ENCODE measurements around the gene CORT.
"Not testable (repeated sequence)": the region's sequence is repeated elsewhere in the genome, so short reads cannot be mapped to it uniquely, and the experiment has no call there.

Gene CORT, protein sequence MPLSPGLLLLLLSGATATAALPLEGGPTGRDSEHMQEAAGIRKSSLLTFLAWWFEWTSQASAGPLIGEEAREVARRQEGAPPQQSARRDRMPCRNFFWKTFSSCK

DNA sequence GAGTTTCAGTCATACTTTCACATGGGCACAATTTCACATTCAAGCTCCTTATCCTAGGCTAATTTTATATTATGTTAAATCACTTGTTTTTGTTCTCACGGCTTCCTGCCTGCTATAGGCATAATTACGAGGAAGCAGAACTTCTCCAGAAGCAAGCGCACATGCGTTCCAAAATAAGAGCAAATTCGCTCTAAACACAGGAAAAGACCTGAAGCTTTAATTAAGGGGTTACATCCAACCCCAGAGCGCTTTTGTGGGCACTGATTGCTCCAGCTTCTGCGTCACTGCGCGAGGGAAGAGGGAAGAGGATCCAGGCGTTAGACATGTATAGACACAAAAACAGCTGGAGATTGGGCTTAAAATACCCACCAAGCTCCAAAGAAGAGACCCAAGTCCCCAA is at the start of gene CORT:
Gene CORT, plus strand, starts transcription at position 281 of the 400 bp plus-strand sequence. CDS start 193 bp downstream, outside the sequence.
- DNase-seq = no peak

GRCh38 chr1:10401281-10401680 is 48.5 kb upstream of the CORT start:
- DNase-seq = no peak

DNA sequence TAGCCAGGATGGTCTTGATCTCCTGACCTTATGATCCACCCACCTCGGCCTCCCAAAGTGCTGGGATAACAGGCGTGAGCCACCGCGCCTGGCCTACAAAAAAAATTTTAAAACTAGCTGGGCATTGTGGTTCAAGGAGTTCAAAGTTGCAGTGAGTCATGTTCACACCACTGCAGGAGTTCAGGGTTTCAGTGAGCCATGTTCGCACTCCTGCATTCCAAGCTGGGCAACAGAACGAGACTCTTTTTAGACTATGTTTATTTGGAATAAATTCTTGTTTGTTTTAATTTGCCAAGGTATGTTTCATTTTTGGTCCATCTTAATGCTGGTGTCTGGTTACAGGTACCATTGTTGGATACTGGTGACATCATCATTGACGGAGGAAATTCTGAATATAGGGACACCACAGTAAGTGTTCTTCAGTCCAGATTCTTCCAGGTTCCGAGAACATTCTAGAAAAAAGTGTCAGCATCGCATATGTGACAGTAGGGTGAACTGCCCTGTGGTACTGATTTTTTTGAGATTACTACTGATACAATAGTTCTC is 47.0 kb upstream of the CORT start:
- no peak for DNase-seq

DNA sequence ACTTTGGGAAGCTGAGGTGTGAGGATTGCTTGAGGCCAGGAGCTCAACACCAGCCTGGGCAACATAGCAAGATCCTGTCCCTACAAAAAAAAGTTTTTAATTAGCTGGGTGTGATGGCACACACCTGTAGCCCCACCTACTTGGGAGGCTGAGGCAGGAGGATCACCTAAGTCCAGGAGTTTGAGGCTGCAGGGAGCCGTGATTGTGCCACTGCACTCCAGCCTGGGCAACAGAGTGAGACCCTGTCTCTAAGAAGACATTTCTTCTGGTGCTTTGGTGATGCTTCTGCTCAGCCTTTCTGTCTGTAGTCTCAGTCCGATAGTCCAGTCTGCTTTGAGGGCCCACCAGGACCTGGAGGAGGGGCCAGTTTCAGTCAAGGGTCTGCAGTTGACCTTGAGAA is 42.6 kb upstream of the CORT start:
- no peak for DNase-seq

DNA sequence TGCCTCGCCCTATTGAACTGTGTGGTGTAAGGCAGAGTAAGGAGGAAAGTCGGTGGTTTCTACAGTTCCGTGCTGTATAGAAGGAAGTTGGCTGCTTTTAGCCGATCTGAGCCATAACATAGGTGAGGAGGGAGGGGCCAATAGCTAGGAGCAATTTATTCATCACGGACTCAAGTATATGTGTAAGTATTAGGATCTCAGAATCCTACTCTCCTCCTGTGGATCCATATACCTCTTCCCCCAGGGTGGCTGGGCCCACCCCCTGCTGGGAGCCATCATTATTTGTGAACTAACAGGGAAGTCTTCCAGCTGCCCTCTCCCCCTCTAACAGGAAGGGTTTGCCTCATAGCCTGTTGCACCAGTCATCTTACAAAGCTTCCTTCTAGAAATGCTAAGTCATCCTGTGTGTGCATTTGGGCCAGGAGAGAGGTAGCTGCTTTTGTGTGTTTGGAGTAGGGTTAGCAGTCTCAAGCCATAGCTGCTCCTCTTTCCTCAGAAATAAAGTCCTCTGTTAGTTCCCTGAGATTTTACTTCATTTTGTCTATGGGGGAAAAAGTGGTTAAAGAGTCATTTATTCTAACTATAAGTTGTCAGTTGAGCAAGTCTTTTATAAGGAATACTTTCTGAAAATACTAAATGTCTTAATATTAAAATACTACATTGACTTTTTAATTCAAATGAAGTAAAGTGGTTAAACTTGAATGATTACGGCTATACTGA is 34.5 kb upstream of the CORT start:
- DNase-seq = no peak

GRCh38 chr1:10415967-10416366 is 33.9 kb upstream of the CORT start:
- not testable (repeated sequence) for DNase-seq

DNA sequence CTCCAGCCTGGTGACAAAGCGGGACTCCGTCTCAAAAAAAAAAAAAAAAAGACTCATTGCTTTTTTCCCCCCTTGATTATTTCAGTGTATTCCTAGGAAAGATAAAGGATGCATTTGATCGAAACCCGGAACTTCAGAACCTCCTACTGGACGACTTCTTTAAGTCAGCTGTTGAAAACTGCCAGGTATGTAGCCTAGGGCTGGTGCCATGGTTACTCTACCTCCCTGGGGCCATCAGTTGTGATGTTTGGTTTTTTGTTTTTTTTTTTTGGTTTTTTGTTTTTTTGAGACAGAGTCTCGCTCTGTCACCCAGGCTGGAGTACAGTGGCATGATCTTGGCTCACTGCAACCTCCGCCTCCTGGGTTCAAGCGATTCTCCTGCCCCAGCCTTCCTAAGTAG is 31.1 kb upstream of the CORT start:
- DNase-seq = not testable (repeated sequence)

DNA sequence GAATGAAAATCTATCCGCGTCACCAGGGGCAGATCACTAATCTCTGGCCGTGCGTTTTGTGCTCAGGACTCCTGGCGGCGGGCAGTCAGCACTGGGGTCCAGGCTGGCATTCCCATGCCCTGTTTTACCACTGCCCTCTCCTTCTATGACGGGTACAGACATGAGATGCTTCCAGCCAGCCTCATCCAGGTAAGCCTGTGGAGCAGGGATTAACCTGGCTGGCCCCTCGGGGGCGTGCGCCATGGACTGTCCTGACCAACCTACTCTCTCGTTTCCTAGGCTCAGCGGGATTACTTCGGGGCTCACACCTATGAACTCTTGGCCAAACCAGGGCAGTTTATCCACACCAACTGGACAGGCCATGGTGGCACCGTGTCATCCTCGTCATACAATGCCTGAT is 30.5 kb upstream of the CORT start:
- DNase-seq = no peak

- no peak for DNase-seq
Observed at GRCh38 chr1:10421637-10422036, 28.2 kb upstream of the CORT start.

- DNase-seq = no peak
Observed at GRCh38 chr1:10424034-10424433, 25.8 kb upstream of the CORT start.

- DNase-seq = no peak
Observed at GRCh38 chr1:10424651-10425050, 25.2 kb upstream of the CORT start.

- DNase-seq = not testable (repeated sequence)
Observed at GRCh38 chr1:10425826-10426534, 23.9 kb upstream of the CORT start.

- DNase-seq = not testable (repeated sequence)
Observed at GRCh38 chr1:10426535-10426848, 23.3 kb upstream of the CORT start.

GRCh38 chr1:10428984-10429383 is 20.8 kb upstream of the CORT start:
- no peak for DNase-seq

- peak; percentile 28 for DNase-seq
Observed at GRCh38 chr1:10429868-10430215, 20.0 kb upstream of the CORT start.

GRCh38 chr1:10430216-10431069 is 19.4 kb upstream of the CORT start, which contains the start of gene CENPS:
Gene CENPS (plus strand): TSS chr1:10430433. CDS start chr1:10430518, 85 bp downstream.
- DNase-seq = peak; percentile 96

DNA sequence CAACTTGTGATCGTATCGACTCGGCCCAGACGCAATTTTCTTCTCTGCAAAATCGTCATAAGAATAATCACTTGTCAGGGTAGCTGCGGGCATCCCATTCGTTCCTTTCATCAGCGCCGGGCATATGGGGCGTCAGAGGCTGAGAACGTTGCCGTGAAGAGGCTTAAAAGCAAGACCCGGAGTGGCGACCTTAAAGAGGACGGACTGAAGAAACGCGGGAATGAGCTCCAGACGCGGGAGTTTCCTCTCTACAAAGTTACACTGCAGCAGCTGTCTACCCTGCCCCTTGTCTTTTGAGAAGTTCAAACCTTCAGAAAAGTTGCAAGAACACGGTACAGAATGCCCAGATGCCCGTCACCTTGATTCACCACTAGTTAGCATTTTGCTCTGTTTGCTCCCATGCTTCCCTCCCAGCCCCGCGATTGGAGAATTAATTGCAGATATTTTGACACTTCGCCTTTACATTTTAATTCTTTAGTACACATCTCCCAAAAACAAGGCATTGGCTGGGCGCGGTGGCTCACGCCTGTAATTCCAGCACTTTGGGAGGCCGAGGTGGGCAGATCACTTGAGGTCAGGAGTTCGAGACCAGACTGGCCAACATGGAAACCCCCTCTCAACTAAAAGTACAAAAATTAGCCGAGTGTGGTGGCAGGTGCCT is 18.6 kb upstream of the CORT start:
- peak; percentile 32 for DNase-seq

- no peak for DNase-seq
Observed at GRCh38 chr1:10432910-10433700, 16.7 kb upstream of the CORT start.

DNA sequence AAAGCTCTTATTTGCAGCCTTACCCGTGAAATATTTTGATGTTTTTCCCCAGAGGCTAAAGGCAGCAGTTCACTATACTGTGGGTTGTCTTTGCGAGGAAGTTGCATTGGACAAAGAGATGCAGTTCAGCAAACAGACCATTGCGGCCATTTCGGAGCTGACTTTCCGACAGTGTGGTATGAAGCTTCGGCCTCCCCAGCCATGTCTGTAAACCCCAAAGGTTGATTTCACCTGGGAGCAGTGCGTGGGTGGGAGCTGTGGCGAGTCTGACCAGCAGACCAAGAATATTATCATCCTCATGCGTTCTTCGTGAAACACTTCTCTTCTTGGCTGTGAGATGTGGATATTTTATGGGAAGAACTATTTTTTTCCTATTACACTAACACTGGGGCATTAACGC is 16.0 kb upstream of the CORT start:
- no peak for DNase-seq

DNA sequence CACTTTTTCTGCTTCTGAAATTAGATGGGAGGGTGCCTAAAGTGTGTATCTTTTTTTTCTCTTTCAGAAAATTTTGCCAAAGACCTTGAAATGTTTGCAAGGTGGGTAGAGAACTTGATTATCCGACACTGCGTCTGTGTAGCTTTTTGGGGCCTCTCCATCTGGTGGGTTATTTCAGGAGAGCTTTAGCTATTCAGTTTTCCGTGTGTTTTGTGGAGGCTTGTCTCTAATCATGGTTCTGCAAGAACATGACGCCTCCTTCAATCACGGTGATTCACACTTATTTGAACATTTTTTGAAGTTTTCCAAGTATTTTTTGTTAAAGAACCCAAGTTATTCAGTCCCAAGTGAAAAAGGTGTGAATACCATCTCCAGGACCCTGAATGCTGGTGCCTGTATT is 15.2 kb upstream of the CORT start:
- DNase-seq = no peak

DNA sequence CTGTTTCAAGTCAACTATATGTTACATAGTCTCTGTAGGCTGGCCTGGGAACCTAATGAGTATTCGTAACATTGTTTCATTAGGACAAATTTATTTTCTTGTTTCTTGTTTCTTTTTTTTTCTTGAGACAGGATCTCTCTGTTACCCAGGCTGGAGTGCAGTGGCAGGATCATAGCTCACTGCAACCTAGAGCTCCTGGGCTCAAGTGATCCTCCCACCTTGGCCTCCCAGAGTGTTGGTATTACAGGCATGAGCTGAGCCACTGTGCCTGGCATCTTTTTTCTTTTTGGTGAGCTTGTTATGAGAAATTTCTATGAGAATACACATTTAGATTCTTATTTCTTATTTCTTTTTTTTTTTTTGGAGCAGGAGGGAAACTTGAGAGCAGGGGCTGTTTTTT is 12.8 kb upstream of the CORT start:
- no peak for DNase-seq

- DNase-seq = no peak
Observed at GRCh38 chr1:10438677-10439163, 11.1 kb upstream of the CORT start.
